Measurements from ENCODE around the gene PIP4K2A. TPM values are rescaled to one million over a fixed set of nuclear protein-coding genes. Genes with fewer than 3 reads are reported as not detected.

The PIP4K2A gene
- total RNA-seq, 2 donors from 2014 or later: 13.2 to 17.4 TPM

DNA sequence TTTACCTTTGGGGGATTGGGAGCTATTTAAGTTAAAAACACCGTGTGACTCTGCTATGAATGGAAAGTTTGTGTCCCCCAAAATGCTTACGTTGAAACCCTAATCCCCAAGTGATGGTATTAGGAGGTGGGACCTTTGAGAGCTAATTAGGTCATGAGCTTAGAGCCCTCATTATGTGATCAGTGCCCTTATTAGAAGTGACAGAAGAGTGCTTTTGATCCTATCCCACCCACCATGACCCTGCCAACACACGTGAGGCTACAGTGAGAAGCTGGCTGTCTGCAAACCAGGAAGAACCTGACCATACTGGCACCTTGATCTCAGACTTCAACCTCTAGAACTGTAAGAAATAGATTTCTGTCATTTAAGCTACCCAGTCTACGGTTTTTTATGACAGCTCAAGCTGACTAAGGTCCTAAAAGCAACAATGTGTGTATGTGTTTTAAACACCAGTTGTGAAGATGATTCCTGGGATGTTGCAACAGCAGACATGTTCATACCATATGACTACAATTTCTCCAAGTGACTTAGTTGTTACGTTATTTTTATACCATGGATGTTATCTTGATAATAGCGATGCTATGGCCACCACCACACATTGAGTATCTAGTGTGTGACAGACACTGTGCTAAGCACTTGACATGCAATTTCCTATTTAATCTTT lies 124.4 kb downstream of the PIP4K2A start:
- no peak overlapping the region for H3K4me3 ChIP-seq
- intact Hi-C loops (cut with DNase I): loop anchor here (10.0 kb wide), 1 partner anchor 395 kb away; no protein-coding TSS in a partner anchor
- no peak overlapping the region for H3K27ac ChIP-seq
- H3K36me3 ChIP-seq: no peaks in the 10 kb centered on the region
- TF ChIP-seq POLR2AphosphoS5 (IDR thresholded peaks at IDR 0.05): no peak
- TF ChIP-seq, protein P1, sequence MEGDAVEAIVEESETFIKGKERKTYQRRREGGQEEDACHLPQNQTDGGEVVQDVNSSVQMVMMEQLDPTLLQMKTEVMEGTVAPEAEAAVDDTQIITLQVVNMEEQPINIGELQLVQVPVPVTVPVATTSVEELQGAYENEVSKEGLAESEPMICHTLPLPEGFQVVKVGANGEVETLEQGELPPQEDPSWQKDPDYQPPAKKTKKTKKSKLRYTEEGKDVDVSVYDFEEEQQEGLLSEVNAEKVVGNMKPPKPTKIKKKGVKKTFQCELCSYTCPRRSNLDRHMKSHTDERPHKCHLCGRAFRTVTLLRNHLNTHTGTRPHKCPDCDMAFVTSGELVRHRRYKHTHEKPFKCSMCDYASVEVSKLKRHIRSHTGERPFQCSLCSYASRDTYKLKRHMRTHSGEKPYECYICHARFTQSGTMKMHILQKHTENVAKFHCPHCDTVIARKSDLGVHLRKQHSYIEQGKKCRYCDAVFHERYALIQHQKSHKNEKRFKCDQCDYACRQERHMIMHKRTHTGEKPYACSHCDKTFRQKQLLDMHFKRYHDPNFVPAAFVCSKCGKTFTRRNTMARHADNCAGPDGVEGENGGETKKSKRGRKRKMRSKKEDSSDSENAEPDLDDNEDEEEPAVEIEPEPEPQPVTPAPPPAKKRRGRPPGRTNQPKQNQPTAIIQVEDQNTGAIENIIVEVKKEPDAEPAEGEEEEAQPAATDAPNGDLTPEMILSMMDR (IDR thresholded peaks at IDR 0.05): no peak
- TF ChIP-seq POLR2A (IDR thresholded peaks at IDR 0.05): no peak
- H3K27me3 ChIP-seq (replicated peaks; ENCODE audit: insufficient read depth): no peaks in the 10 kb centered on the region
- DNase-seq (ENCODE audit: low spot score): no peak
- 84% methylated on average over 6 of the region's 6 CpGs for WGBS
- H3K9me3 ChIP-seq: no peaks in the 10 kb centered on the region
- H3K4me1 ChIP-seq (replicated peaks): no peaks in the 10 kb centered on the region

GRCh38 chr10:22588462-22588861 lies 125.9 kb downstream of the PIP4K2A start:
- H3K4me3 ChIP-seq: no peak overlapping the region
- no peaks in the 10 kb centered on the region for H3K4me1 ChIP-seq (replicated peaks)
- H3K27me3 ChIP-seq (replicated peaks; ENCODE audit: insufficient read depth): no peaks in the 10 kb centered on the region
- intact Hi-C loops (cut with DNase I): no loop called here
- DNase-seq (ENCODE audit: low spot score): no peak
- H3K27ac ChIP-seq: no peak overlapping the region
- H3K36me3 ChIP-seq: no peaks in the 10 kb centered on the region
- no peaks in the 10 kb centered on the region for H3K9me3 ChIP-seq
- no peak for TF ChIP-seq POLR2A (IDR thresholded peaks at IDR 0.05)
- TF ChIP-seq, protein P1 (IDR thresholded peaks at IDR 0.05): no peak
- no peak for TF ChIP-seq POLR2AphosphoS5 (IDR thresholded peaks at IDR 0.05)
- WGBS: 95% methylated on average over 1 of the region's 1 CpG

- Histone ChIP-seq H3K36me3 (no peaks in the 10 kb centered on the region), H3K27ac (no peak overlapping the region), H3K9me3 (no peaks in the 10 kb centered on the region), H3K27me3 (replicated peaks; ENCODE audit: insufficient read depth) (no peaks in the 10 kb centered on the region), H3K4me1 (replicated peaks) (no peaks in the 10 kb centered on the region), H3K4me3 (no peak overlapping the region)
- 94% methylated on average over 5 of the region's 5 CpGs for WGBS
- no peak for DNase-seq (ENCODE audit: low spot score)
- TF ChIP-seq, protein P1 (IDR thresholded peaks at IDR 0.05): no peak
- TF ChIP-seq POLR2AphosphoS5 (IDR thresholded peaks at IDR 0.05) (no peak), POLR2A (IDR thresholded peaks at IDR 0.05) (no peak)
- intact Hi-C loops (cut with DNase I): no loop called here
Observed at GRCh38 chr10:22583683-22584082, 130.7 kb downstream of the PIP4K2A start.

DNA sequence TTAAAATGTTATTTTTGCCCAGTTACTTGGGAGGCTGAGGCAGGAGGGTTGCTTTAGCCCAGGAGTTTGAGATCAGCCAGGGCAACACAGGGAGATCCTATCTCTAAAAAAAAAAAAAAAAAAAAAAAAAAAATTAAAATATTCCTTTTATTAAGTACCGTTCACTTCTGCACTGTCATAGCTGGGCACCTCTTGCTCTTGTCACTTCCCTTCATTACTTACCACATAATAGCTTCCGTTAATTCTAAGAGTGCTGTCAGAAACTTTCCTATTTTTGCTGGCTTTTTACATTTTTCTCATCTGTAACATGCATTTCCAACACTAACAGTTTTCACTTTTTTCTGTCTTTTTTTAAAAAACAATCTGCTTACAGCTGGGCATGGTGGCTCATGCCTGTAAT lies 132.9 kb downstream of the PIP4K2A start:
- Histone ChIP-seq H3K27ac (no peak overlapping the region), H3K36me3 (no peaks in the 10 kb centered on the region), H3K9me3 (no peaks in the 10 kb centered on the region), H3K27me3 (replicated peaks; ENCODE audit: insufficient read depth) (no peaks in the 10 kb centered on the region), H3K4me1 (replicated peaks) (no peaks in the 10 kb centered on the region), H3K4me3 (no peak overlapping the region)
- 90% methylated on average over 2 of the region's 2 CpGs for WGBS
- DNase-seq (ENCODE audit: low spot score): no peak
- intact Hi-C loops (cut with DNase I): no loop called here
- TF ChIP-seq POLR2A (IDR thresholded peaks at IDR 0.05) (no peak), POLR2AphosphoS5 (IDR thresholded peaks at IDR 0.05) (no peak)
- TF ChIP-seq, protein P1 (IDR thresholded peaks at IDR 0.05): no peak

GRCh38 chr10:22580711-22581110 lies 133.7 kb downstream of the PIP4K2A start:
- no peak overlapping the region for H3K4me3 ChIP-seq
- H3K9me3 ChIP-seq: no peaks in the 10 kb centered on the region
- no peak overlapping the region for H3K27ac ChIP-seq
- WGBS: 92% methylated on average over 9 of the region's 9 CpGs
- intact Hi-C loops (cut with DNase I): no loop called here
- DNase-seq (ENCODE audit: low spot score): no peak
- no peaks in the 10 kb centered on the region for H3K27me3 ChIP-seq (replicated peaks; ENCODE audit: insufficient read depth)
- no peaks in the 10 kb centered on the region for H3K4me1 ChIP-seq (replicated peaks)
- no peaks in the 10 kb centered on the region for H3K36me3 ChIP-seq
- TF ChIP-seq POLR2AphosphoS5 (IDR thresholded peaks at IDR 0.05) (no peak), POLR2A (IDR thresholded peaks at IDR 0.05) (no peak)
- TF ChIP-seq, protein P1 (IDR thresholded peaks at IDR 0.05): no peak

Data from prostate gland (tissue), 2 donors.